ENCODE measurements around the gene WWOX.

WWOX gene

DNA sequence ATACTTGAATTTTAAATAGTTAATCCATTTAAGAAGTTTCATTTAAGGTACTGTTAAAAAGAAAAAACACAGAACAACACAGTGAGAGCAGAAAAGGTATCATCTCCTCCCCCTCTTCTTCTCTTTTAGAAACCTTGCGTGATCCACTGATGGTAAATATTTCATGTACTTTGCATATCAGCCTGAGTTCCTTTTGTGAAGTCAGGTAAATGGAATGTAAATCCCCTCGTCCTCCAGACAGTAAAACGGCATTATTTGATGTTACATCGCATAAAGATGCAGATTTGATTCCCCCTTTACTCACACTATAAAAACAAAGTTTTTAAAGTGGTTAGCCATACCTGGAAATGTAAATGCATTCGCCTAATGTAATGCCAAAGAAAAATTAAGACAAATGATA lies 234.4 kb downstream of the WWOX start:
- no peak overlapping the region for H3K27ac ChIP-seq
- H3K4me3 ChIP-seq = no peak overlapping the region
- TF ChIP-seq, protein P1, sequence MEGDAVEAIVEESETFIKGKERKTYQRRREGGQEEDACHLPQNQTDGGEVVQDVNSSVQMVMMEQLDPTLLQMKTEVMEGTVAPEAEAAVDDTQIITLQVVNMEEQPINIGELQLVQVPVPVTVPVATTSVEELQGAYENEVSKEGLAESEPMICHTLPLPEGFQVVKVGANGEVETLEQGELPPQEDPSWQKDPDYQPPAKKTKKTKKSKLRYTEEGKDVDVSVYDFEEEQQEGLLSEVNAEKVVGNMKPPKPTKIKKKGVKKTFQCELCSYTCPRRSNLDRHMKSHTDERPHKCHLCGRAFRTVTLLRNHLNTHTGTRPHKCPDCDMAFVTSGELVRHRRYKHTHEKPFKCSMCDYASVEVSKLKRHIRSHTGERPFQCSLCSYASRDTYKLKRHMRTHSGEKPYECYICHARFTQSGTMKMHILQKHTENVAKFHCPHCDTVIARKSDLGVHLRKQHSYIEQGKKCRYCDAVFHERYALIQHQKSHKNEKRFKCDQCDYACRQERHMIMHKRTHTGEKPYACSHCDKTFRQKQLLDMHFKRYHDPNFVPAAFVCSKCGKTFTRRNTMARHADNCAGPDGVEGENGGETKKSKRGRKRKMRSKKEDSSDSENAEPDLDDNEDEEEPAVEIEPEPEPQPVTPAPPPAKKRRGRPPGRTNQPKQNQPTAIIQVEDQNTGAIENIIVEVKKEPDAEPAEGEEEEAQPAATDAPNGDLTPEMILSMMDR (IDR thresholded peaks at IDR 0.05) = no peak
- no peak for DNase-seq (ENCODE audit: low spot score)

- no peak overlapping the region for H3K4me3 ChIP-seq
- no peak overlapping the region for H3K27ac ChIP-seq
- TF ChIP-seq, protein P1 (IDR thresholded peaks at IDR 0.05) = no peak
- no peak for DNase-seq (ENCODE audit: low spot score)
Measured at GRCh38 chr16:78340590-78340989, 241.1 kb downstream of the WWOX start.

- Histone ChIP-seq H3K4me3 (no peak overlapping the region), H3K27ac (no peak overlapping the region)
- TF ChIP-seq, protein P1 (IDR thresholded peaks at IDR 0.05) = no peak
- no peak for DNase-seq (ENCODE audit: low spot score)
Measured at GRCh38 chr16:78348068-78348467, 248.6 kb downstream of the WWOX start.

GRCh38 chr16:78348886-78349285 lies 249.4 kb downstream of the WWOX start:
- Histone ChIP-seq H3K27ac (no peak overlapping the region), H3K4me3 (no peak overlapping the region)
- TF ChIP-seq, protein P1 (IDR thresholded peaks at IDR 0.05) = no peak
- no peak for DNase-seq (ENCODE audit: low spot score)

DNA sequence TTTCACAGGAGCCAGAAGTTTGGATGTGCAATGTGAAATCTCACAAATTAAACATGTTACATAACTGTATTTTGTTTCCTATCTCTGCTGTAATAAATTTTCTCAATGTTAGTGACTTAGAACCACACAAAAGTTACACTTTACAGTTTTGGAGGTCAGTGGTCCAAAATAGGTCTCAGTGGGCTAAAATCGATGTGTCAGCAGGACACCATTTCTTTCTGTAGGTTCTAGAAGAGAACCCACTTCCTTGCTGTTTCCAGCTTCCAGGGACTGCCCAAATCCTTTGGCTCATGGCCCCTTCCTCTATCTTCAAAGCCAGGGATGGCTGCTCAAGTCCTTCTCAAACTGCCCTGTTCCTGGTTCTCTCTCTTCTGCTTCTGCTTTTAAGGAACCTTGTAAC lies 252.7 kb downstream of the WWOX start:
- no peak for DNase-seq (ENCODE audit: low spot score)
- Histone ChIP-seq H3K27ac (no peak overlapping the region), H3K4me3 (no peak overlapping the region)
- TF ChIP-seq, protein P1 (IDR thresholded peaks at IDR 0.05) = no peak

GRCh38 chr16:78353640-78354275 lies 254.3 kb downstream of the WWOX start:
- Histone ChIP-seq H3K27ac (no peak overlapping the region), H3K4me3 (no peak overlapping the region)
- TF ChIP-seq, protein P1 (IDR thresholded peaks at IDR 0.05) = no peak
- DNase-seq (ENCODE audit: low spot score) = no peak

DNA sequence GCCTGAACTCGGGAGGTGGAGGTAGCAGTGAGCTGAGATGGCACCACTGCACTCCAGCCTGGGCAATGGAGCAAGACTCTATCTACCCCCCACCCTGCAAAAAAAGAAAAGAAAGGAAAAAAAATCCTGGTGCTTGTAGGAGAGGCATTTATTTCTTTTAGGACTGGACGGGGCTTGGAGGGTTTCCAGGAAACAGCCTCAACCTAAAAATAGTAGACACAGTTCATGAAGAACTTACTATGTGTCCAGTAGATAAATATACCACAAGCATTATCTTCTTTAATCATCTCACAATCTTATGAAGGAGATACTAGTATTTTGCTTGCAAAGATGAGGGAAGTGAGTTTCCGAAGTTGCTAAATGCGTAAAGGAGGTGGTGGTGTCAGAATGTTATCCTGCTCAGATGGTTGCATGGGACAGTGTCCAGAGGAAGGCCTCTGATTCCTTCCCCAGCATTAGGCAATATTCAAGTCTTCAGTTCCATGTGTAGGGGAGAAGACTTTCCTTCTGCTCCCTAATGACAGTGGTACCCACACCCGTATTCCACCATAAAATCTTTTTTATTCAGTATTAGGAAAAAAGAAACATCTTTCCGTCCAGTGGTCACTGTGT lies 263.2 kb downstream of the WWOX start:
- no peak overlapping the region for H3K27ac ChIP-seq
- DNase-seq (ENCODE audit: low spot score) = no peak
- H3K4me3 ChIP-seq = no peak overlapping the region
- TF ChIP-seq, protein P1 (IDR thresholded peaks at IDR 0.05) = no peak

All from coronary artery (tissue), 2 donors.